Hair follicle dermal papilla cell (primary cell): Measurements from ENCODE around the gene MYZAP. TPM values are rescaled to one million over a fixed set of nuclear protein-coding genes. Genes with fewer than 3 reads are reported as not detected.

ENCODE experiments used
- total RNA-seq: library from RNA; depleted of rRNA; stranded (reverse); fragments of >200 nt; gene quantifications from 2 replicates; pipeline ENCODE4 v1.2.3, GENCODE V29; 2012

Gene MYZAP
- total RNA-seq = not detected in 2 replicates

GRCh38 chr15:57591822-57592367 is at the start of gene MYZAP:
Gene MYZAP, plus strand, starts transcription at chr15:57591904. Its CDS starts 131 bp downstream, at chr15:57592035.

GRCh38 chr15:57706405-57707209 is 114.9 kb downstream of the MYZAP start, which contains the start of gene POLR2M:
Gene POLR2M, plus strand, starts transcription at chr15:57706714. Its CDS starts 129 bp downstream, at chr15:57706843.

Other genes with a start within 250 kb of the MYZAP start
- 0.49 and 0.65 TPM in 2 replicates for gene CGNL1, start 215.4 kb upstream of the MYZAP start, total RNA-seq
- gene POLR2M, start 114.8 kb downstream of the MYZAP start, total RNA-seq = 117 and 129 TPM in 2 replicates